CD4-positive, alpha-beta T cell treated with Interferon gamma for 1 hour (primary cell): ENCODE measurements around the gene KCNN4.
A peak's percentile ranks its signal among the peaks of the same experiment; 100 is the strongest.
"Not testable (repeated sequence)": the region's sequence is repeated elsewhere in the genome, so short reads cannot be mapped to it uniquely, and the experiment has no call there.

Experiments used
- DNase-seq: peaks from one replicate; pipeline ENCODE4 v3.0.0-alpha.2; 2020

KCNN4 gene

GRCh38 chr19:43780706-43781525 lies at the start of gene KCNN4:
Gene KCNN4 (minus strand): TSS chr19:43780973. CDS start chr19:43780861, 112 bp downstream.
- DNase-seq = peak; percentile 77

DNA sequence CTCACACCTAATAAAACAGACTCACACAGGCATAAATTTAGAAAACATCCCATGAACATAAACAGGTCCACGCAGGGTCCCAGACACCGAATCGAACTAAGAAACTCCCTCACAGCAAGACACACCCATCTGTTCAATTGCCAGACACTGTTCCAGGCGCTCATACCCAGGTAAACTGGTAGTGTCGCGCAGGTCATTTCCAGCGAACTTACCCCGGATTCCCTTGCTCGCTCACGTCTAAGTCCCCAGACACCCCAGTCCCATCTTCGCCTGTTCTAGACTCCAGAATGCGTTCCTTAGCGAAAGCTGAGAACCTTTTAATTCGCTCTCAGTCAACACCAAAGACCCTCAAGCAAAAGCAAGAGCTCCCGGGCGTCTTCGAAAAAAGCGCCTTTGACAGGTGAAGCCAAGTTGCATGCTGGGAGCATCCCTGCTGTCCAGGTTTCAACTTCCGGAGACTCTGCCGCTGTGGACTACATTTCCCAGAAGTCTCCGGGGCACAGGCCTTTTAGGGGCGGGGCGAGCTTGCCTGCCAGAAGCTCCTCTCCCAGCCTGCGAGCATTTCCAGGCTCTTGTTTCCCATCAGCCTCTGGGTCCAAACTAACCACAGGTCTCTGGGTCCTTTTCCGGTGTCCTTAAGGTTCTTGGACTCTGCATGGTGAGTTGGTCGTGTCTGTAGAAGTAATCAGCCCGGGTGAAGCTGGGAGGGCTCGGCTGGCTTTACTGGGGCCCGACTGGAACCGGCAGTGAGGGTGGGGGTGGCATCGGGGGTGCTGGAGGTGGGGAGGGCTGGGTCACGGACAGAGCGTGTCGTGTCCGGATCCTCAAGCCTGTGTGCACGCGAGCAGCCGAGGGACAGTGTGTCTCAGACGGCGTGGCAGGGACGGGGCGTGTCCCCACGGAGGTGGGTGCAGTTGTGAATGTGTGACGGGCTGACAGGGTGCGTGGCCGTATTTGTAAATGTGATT lies 46.3 kb upstream of the KCNN4 start, which contains the start of gene ZNF283:
TSS of gene ZNF283 (plus strand) at position 535 of the 968 bp plus-strand sequence. CDS start 6,184 bp downstream, outside the sequence.
- peak; percentile 83 for DNase-seq

DNA sequence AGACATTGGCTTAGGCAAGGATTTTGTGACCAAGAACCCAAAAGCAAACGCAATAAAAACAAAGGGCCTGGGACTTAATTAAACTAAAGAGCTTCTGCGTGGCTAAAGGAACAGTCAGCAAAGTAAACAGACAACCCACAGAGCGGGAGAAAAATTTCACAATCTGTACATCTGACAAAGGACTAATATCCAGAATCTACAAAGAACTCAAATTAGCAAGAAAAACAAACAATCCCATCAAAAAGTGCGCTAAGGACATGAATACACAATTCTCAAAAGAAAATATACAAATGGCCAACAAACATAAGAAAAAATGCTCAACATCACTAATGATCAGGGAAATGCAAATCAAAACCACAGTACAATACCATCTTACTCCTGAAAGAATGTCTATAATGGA lies 43.8 kb upstream of the KCNN4 start:
- DNase-seq = not testable (repeated sequence)

DNA sequence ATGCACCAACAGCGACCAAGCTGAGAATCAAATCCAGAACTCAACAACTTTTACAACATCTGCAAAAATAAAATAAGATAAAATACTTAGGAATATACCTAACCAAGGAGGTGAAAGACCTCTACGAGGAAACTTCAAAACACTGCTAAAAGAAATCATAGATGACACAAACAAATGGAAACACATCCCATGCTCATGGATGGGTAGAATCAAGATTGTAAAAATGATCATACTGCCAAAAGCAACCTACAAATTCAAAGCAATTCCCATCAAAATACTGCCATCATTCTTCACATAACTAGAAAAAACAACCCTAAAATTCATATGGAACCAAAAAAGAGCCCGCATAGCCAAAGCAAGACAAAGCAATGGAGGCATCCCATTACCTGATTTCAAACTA lies 43.1 kb upstream of the KCNN4 start:
- not testable (repeated sequence) for DNase-seq

GRCh38 chr19:43820884-43821215 lies 40.1 kb upstream of the KCNN4 start:
- no peak for DNase-seq

DNA sequence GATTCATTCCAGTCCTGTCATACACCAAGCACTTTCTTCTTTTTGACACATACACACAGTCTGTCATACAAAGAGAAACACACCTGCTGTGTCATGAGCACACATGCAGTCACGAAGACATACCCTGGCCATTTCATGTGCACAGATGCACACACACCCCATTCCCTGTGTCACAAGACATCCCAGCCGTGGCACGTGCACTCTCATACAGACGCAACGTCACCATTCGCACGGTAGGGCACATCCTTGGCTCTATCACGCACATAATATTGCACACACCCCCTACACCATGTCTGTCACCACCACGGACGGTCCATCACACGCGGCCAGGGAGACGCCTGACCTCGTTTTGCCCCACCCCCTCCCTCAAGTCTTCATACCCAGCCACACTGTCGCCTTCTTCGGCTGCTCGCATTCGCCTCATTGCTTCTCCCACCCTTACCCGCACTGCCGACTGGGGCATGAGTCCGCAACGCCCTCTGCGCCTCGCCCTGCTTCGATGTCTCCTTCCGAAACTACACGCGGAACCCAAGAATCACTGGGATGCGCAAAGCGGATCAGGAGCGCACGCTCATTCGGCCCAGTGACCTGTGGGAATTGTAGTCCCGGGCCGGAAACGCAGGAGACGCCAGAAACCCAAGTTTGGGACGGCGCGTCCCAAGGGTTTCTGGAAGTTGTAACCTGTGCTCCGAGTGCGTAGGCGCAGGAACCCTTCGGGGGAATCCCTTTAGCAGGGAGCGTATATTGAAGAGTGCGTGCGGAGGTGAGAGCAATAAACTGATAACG lies 39.5 kb upstream of the KCNN4 start:
- DNase-seq = no peak

- DNase-seq = no peak
These were observed 37.7 kb upstream of the KCNN4 start for GRCh38 chr19:43818500-43818899.

- DNase-seq = not testable (repeated sequence)
These were observed 36.7 kb upstream of the KCNN4 start for GRCh38 chr19:43817454-43817853.

DNA sequence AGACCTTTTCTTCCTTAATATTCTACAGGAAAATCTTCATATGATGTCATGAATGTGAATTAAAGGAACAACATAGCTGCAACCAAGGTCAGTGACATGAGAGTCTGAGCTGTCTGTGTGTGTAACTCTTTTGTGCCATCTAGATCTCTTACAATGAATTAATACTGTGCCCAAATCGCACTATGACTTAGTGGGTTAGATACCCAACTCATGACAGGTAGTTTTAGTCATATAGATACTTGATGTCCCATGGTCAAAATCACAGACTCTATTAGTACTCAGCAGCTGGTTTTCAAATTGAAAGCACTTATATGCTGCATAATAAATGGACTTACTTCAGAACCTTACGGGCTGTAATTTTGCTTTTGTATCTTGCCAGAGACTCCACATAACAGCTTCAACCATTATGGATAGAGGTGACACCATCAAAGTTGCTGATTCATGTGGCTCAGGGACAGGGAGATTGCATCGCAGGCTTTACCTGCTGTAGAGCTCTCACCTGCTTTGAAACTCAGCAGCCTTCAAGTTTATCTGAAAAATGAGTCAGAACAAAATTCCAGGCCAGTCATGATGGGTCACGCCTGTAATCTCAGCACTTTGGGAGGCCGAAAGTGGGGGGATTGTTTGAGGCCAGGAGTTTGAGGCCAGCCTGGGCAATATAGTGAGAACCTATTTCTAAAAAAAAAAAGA lies 34.0 kb upstream of the KCNN4 start:
- no peak for DNase-seq

DNA sequence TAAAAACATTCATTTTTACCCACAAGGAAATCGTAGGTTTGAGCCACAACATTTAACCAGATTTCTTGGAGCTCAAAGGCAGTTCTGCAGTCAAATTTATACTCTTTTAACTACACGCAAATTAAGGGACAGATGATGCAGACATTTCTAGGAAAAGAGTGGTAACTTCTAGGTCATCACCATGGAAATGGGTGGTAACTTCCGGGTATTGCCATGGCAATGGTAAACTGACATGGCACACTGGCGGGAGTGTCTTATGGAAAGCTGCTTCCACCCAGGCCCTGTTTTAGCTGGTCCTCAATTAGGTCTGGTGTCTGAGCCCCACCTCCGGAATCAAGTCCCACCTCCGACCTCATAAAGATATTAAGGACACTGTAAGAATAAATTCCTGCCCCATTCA lies 31.9 kb upstream of the KCNN4 start:
- no peak for DNase-seq

DNA sequence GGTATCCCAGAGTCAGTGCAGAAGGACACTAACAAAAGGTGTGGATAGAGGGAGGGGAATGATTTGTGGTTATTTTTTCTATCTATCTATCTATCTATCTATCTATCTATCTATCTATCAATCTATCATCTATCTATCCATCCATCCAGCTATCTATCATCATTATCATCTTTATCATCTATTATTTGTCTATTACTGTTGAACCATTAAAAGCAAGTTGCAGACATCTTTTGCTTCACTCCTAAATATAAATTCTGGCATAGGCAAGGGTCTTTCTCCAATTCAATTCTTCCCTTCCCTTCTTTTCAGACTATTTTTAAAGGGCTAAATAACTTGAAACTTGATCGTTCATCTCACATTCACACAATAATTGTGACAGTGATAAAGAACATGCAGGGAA lies 31.5 kb upstream of the KCNN4 start:
- no peak for DNase-seq

DNA sequence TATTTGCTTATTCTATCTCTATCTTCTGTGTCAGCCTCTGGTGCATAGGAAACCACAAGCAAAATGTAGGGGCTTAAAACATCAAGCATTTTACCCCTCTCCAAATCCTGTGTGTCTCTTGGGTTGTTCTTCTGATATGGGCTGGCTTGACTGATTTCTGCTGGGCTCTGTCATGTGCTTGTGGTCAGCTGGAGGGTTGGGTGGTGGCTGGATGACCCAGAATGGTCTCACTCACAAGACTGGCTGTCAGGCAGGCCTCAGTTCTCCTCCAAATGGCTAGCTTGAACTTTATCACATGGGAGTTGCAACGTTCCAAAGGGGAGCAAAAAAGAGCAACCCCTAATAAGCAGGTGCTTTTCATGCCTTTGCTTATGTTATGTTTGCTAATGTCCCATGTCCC lies 31.1 kb upstream of the KCNN4 start:
- no peak for DNase-seq

- no peak for DNase-seq
These were observed 29.3 kb upstream of the KCNN4 start for GRCh38 chr19:43809762-43810696.

DNA sequence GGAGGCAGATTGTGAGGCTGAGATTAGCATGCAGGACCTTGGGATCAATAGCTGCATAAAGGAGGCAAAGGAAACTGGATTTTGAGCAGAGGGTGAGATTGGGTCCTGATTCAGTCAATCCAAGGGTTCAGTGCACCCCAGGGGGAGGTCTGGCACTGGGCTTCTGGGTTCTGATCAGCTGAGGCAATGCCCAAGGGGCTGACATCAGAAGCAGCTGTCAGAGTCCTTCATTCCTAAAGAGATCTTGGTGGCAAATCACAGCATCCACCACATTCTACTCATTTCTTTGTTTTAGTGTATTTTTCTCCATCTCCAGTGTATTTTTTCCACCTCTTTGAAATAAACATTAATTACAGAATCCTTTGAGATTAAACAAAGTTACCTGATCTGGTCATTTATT lies 26.9 kb upstream of the KCNN4 start:
- DNase-seq = no peak

- DNase-seq = no peak
These were observed 26.1 kb upstream of the KCNN4 start for GRCh38 chr19:43806848-43807247.

GRCh38 chr19:43806401-43806800 lies 25.6 kb upstream of the KCNN4 start:
- not testable (repeated sequence) for DNase-seq

DNA sequence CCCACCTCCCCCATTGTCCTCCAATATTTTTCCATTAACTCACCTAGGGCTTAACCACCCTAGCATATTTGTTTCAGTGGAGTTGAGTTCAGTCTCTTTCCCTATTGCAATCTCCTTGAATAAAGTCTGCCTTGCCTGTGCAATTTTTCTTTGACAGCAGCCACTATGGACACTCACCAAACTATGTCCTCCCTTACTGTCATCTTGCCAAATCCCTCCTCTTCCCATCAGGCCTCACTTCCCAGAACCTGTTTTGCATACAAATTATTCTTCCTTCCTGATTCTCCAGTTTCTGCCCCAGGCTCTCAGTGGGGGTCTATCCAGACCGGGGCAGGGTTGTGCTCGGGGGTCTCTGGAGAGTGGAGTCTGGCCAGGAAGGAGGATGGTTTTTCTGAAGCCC lies 23.7 kb upstream of the KCNN4 start:
- DNase-seq = no peak

DNA sequence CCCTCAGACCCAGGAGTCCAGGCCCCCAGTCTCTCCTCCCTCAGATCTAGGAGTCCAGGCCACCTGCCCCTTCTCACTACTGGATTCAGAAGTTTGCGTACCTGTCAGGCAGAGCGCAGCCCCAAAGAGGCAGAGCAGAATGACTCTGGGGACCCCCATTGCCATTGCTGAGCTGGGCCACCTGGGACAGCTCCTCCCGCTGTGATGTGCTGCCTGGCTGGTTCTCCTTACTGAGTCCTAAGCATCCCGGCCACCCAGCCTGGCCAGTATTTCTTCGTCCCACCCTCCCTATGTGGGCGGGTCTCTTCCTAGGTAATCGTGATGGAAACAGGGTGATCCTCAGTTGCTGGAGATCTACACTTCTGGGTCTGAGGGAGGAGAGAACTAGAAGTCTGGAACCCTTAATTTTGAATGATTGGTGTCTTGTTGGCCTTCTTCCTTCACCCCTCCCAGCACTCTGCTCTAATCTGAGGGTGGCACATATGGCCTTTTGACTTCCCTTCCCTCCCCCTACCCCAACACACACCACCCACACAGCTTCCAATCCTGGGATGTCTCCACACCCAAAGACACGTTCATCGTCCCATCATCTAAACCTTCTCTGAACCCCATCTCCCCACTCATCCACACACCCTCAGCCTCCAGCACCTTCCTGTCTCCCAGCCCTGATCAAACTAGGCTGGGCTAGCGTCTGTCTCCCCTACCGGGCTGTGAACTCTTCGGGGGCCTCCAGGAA lies 21.6 kb upstream of the KCNN4 start, which contains the start of gene LYPD5:
TSS of gene LYPD5 (minus strand) at position 232 of the 736 bp plus-strand sequence. CDS start at position 165, 67 bp downstream.
- DNase-seq = no peak

- DNase-seq = no peak
These were observed 18.8 kb upstream of the KCNN4 start for GRCh38 chr19:43799502-43800142.
